IPS-NIHi7 (cell line): ENCODE results near the gene SRRT.
A peak's percentile ranks its signal among the peaks of the same experiment; 100 is the strongest.
"Not testable (repeated sequence)": the region's sequence is repeated elsewhere in the genome, so short reads cannot be mapped to it uniquely, and the experiment has no call there.

Experiments
- DNase-seq: peaks from one replicate; pipeline ENCODE4 v3.0.0; 2012; ENCODE audit warnings: mixed read lengths; ENCODE audit errors: extremely low spot score

Gene SRRT

DNA sequence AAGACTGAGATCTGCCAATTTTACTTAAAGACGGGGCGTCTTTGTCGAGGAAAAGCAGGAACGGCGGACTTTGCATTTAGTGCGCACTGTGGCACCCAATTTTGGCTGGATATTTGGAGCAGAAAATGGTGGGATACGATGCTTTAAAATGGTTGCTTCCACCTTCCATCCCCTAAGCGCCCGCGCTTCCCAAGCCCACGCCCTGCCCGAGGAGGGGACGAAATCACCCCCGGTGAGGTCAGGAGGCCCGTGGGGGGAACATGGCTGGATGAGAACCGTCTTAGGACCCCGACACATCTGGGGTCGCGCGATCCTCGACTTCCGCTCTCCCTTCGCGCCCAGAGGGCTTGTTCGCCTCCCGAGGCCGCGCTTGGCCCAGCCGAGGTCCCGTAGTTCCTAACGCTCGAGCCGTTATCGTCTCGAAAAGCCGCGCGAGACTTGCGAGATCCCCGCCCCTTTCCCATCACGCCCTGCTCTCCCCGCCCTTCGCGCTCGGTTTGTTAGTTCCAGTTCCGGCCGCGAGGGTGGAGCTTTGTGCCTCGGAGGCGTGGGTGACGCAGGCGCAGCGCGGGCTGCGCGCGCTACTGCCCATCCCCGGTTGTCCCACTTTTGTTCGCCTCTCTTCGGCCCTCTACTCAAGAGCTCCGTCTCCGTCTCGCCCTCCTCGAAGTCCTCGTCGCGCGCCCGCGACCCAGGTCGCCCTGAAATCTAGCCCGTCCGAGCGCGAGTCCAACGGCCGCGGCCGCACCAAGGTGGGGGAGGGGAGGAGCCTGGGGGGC lies at the start of gene SRRT:
Gene SRRT, plus strand, starts transcription at position 527 of the 779 bp plus-strand sequence. CDS start 488 bp downstream, outside the sequence.
- peak; percentile 98 for DNase-seq

DNA sequence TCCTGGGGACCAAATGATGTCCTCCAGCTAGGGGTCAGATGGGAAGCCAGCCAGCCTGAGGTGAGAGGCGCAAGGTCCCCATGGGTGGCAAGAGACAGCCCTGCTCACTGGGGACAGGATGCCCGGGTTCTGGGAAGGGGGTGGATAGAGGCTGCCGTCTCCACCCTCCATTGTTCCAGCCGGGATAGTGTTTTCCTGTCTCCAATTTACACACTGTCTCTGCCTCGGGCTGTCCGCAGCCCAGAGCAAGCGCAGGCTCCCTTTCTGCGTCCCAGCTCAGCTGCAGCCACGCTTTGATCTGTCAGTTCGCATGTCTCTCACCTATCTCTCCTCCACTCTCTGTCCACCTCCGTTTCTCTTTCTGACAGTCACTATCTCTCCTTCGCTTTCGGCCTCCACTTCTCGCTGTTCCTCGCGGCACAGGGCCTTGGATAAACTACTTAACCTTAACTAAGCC lies 49.7 kb upstream of the SRRT start:
- DNase-seq, result no peak

GRCh38 chr7:100825751-100826513 lies 49.0 kb upstream of the SRRT start:
- DNase-seq, result no peak

GRCh38 chr7:100826514-100827329 lies 48.2 kb upstream of the SRRT start:
- no peak for DNase-seq

GRCh38 chr7:100827330-100828226 lies 47.3 kb upstream of the SRRT start, which contains the start of gene EPHB4:
EPHB4 (minus strand) TSS chr7:100827523; CDS start chr7:100827030, 493 bp downstream.
- DNase-seq, result peak; percentile 87

DNA sequence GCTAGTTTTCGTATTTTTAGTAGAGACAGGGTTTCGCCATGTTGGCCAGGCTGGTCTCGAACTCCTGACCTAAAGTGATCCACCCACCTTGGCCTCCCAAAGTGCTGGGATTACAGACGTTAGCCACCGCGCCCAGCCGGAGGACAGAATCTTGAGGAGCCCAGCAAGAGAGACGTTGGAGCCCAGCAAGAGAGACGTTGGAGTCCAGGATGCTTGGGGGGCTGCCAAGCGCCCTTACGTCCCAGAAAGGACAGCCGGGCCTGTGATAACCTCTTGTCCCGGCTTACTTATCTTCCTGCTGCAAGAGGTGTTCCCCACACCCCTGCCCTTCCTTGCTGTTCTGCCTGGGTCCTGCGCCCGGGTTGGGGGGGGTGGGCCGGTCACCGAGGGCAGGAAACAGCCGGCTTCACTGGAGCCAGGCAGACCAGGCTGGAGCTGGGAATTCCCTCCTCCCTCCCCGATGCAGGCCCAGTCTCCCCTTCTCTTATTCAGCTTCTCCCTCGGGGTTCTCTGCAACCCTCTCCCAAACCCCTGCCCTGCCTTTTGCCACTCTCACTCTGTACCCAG lies 45.7 kb upstream of the SRRT start:
- DNase-seq, result no peak

DNA sequence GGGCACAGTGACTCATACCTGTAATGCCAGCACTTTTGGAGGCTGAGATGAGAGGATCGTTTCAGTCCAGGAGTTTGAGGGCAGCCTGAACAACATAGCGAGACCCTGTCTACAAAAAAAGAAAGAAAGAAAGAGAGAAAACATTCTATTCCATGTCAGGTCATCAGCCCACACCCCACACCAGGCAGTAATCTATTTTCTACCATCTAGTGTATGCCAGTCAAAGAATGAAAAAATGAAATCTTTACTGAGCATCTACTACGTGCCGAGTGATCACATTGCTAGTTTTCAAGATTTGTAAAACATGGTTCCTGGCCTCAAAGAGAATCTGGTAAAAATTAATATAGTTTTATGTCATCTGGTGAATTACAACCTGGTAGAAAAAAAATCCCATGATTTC lies 44.5 kb upstream of the SRRT start:
- no peak for DNase-seq

GRCh38 chr7:100832281-100832633 lies 42.6 kb upstream of the SRRT start:
- DNase-seq, result no peak

DNA sequence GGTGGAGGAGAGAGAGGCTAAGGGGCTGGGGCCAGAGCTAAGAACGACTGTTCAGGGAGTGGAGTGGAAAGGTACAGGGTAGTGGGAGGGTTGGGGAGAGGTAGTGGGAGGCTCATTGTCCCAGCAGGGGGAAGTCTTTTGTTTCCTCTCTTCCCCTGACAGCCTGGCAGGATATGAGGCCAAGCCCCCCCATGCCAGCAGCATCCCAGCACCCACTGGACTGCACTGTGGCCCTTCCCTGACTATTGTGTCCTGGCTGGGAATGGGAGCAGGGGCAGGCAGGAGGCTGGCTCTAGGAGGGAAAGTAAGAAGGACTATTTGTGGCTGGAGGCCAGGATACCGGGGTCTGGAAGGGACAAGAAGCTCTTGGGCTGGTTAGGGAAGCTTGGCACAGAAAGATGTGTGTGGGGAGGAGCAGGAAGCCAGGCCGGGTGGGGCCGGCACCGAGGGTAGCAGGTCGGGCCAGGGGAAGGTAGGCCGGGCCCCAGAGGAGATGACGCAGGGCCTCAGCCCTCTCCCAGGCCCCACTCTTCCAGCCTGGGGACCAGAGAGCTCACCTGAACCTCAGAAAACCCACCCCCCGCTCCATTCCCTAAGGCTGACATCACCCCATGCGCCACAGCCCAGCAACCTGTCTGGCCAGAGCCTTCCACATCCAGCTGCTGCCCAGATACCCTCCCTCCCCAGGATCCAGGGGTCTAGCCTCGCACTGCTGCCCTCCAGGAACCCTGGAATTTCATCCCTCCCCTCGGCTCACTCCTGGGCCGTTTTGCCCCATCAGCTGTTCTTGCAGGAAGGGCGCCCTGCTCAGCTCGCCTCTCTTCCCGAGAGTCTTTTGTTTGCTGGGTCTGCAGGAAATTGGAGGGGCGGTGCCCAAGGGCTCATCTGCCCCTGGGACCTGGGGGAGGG lies 38.7 kb upstream of the SRRT start:
- peak; percentile 87 for DNase-seq

GRCh38 chr7:100836812-100837098 lies 38.1 kb upstream of the SRRT start:
- DNase-seq, result no peak

- peak; percentile 85 for DNase-seq
Measured at GRCh38 chr7:100837099-100837836, 37.6 kb upstream of the SRRT start.

GRCh38 chr7:100839361-100839760 lies 35.5 kb upstream of the SRRT start:
- no peak for DNase-seq

- DNase-seq, result no peak
Measured at GRCh38 chr7:100840470-100841100, 34.3 kb upstream of the SRRT start.

- DNase-seq, result no peak
Measured at GRCh38 chr7:100847360-100847759, 27.5 kb upstream of the SRRT start.

GRCh38 chr7:100852048-100852872 lies 22.6 kb upstream of the SRRT start, which contains the start of gene SLC12A9:
SLC12A9 (plus strand) TSS chr7:100852713; CDS start chr7:100854198, 1,485 bp downstream.
- DNase-seq, result peak; percentile 97

DNA sequence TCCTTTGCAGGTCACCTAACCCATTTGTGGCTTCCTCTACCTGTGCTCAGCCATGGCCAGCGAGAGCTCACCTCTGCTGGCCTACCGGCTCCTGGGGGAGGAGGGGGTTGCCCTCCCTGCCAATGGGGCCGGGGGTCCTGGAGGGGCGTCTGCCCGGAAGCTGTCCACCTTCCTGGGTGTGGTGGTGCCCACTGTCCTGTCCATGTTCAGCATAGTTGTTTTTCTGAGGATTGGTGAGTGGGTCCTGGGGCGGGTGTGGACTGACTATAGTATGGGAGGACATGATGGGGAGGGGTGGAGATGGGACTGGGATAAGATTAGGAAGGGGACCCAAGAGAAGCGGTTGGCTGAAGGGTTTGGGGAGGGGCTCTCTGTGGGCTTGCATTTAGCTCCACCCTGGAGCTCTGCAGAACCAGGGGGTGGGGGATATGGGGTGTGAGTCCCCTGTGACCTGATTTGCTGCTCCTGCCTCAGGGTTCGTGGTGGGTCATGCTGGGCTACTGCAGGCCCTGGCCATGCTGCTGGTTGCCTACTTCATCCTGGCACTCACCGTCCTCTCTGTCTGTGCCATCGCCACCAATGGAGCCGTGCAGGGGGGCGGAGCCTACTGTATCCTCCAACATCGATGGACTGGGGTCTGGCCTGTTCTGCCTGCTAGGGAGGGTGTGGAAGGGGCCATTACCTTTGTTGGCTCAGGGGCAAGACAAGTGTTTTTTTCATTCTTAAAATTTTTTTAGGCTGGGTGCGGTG lies 20.6 kb upstream of the SRRT start:
- no peak for DNase-seq

- DNase-seq, result not testable (repeated sequence)
Measured at GRCh38 chr7:100854899-100855298, 20.0 kb upstream of the SRRT start.
